ENCODE results near the gene PSMC3.

DNA sequence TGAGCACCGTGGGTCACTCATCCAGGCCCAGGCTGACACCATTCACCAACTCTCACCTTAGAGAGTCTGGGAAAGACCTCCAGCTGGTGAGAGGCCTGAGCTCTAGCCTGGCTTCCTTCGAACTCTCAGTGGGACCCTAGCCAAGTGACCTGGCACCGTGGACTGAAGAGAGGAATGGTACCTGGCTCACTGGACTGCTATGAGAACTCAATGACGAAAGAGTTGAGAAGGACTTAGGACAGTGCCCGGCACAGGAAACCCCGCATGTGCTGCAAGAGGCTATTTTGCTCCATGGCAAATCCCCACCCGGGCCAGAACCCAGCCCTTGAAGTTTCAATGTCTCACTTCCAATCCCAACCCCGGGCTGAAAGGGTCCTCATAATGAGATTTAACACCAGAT is 23.3 kb upstream of the PSMC3 start:
- no peak for TF ChIP-seq EZH2 (IDR thresholded peaks at IDR 0.05; ENCODE audit: borderline replicate concordance, low read length)
- TF ChIP-seq, protein P1, sequence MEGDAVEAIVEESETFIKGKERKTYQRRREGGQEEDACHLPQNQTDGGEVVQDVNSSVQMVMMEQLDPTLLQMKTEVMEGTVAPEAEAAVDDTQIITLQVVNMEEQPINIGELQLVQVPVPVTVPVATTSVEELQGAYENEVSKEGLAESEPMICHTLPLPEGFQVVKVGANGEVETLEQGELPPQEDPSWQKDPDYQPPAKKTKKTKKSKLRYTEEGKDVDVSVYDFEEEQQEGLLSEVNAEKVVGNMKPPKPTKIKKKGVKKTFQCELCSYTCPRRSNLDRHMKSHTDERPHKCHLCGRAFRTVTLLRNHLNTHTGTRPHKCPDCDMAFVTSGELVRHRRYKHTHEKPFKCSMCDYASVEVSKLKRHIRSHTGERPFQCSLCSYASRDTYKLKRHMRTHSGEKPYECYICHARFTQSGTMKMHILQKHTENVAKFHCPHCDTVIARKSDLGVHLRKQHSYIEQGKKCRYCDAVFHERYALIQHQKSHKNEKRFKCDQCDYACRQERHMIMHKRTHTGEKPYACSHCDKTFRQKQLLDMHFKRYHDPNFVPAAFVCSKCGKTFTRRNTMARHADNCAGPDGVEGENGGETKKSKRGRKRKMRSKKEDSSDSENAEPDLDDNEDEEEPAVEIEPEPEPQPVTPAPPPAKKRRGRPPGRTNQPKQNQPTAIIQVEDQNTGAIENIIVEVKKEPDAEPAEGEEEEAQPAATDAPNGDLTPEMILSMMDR (IDR thresholded peaks at IDR 0.05; ENCODE audit: low read length): no peak
